Measurements from ENCODE around the gene HEXIM2.

The HEXIM2 gene

DNA sequence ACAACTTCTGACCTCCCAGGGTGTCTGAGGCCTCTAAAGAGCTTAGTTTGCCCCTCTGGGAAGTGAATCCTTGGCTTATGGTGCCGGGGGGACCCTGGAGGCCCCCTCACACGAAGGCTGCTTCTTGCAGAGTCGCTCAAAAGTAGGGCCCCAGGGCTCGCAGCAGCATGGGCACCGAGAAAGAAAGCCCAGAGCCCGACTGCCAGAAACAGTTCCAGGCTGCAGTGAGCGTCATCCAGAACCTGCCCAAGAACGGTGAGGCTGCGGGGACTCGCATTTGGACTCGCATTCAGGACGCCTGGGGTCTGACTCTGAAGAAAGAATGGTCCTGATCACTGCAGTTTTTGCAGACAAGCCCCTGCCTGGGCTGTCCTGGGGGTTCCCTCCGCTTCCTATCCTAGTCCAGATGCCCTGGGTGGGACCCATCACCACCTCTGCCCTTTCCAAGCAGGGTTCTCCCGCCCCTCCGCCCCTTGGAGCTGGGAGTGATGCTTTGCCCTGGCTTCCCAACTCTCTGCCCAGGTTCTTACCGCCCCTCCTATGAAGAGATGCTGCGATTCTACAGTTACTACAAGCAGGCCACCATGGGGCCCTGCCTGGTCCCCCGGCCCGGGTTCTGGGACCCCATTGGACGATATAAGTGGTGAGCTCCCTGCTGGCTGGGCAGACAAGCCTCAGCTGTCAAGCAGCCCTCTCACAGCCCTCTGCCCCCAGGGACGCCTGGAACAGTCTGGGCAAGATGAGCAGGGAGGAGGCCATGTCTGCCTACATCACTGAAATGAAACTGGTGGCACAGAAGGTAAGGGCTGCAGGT, 25.5 kb upstream of the HEXIM2 start:
- peak overlapping the region; percentile 79 to 99 (median 98) for H3K4me2 ChIP-seq
- peak overlapping the region; percentile 66 to 81 (median 75) for H3K9ac ChIP-seq
- TF ChIP-seq Cebpa-rat (IDR thresholded peaks at IDR 0.05) = no peak
- H3K9me3 ChIP-seq (replicated peaks in 1 of 11) = no peaks in the 10 kb centered on the region
- peaks cover 0 to 9% (median 0%) of the 10 kb centered on the region in 11 experiments; a peak in 6 of 22 replicates for H4K20me1 ChIP-seq
- H3K4me3 ChIP-seq = peak overlapping the region; percentile 60 to 74 (median 66)
- H3K27ac ChIP-seq = peak overlapping the region; percentile 48 to 79 (median 68); a peak in 21 of 22 replicates
- peaks cover 0 to 5% (median 0%) of the 10 kb centered on the region in 11 experiments; a peak in 2 of 22 replicates for H3K36me3 ChIP-seq
- H3K27me3 ChIP-seq = no peaks in the 10 kb centered on the region
- peaks cover 19 to 48% (median 41%) of the 10 kb centered on the region in 10 experiments for H3K4me1 ChIP-seq

DNA sequence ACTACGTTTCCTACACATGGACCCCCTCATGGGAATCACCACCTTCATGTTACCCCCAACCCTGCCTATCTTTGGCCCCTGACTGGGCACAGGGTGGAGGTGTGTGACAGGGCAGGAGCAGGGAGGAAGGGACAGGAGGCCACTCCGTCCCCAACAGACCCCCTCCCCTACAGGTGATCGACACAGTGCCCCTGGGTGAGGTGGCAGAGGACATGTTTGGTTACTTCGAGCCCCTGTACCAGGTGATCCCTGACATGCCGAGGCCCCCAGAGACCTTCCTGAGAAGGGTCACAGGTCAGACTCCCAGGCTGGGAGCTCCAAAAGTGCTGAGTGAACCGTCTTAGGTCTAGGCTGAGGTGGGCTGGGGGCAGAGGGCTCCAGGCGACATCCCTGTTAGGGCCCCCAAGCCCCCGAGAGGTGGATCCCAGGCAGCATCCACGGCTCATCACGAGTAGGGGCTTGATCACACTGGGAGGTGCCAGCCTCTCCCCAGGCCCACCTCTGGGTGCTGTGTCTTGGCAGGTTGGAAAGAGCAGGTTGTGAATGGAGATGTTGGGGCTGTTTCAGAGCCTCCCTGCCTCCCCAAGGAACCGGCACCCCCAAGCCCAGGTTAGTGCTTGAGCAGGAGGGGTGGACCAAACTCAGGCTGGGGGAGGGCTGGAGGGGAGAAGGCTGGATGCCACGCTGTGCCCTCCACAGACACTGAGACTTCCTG, 24.7 kb upstream of the HEXIM2 start:
- Histone ChIP-seq H3K4me3 (peak overlapping the region in 4 of 10 experiments; percentile 64 to 73 (median 69); a peak in 4 of 20 replicates), H3K9ac (peak overlapping the region; percentile 66 to 81 (median 75); a peak in 21 of 22 replicates), H3K9me3 (replicated peaks in 1 of 11) (no peaks in the 10 kb centered on the region), H3K36me3 (peaks cover 0 to 5% (median 0%) of the 10 kb centered on the region in 11 experiments; a peak in 2 of 22 replicates), H4K20me1 (peaks cover 0 to 4% (median 0%) of the 10 kb centered on the region in 11 experiments; a peak in 3 of 22 replicates), H3K4me2 (peak overlapping the region; percentile 79 to 99 (median 98)), H3K4me1 (peaks cover 13 to 45% (median 36%) of the 10 kb centered on the region in 10 experiments), H3K27me3 (no peaks in the 10 kb centered on the region), H3K27ac (peak overlapping the region in 7 of 11 experiments; percentile 67 to 79 (median 71); a peak in 13 of 22 replicates)
- no peak for TF ChIP-seq Cebpa-rat (IDR thresholded peaks at IDR 0.05)

DNA sequence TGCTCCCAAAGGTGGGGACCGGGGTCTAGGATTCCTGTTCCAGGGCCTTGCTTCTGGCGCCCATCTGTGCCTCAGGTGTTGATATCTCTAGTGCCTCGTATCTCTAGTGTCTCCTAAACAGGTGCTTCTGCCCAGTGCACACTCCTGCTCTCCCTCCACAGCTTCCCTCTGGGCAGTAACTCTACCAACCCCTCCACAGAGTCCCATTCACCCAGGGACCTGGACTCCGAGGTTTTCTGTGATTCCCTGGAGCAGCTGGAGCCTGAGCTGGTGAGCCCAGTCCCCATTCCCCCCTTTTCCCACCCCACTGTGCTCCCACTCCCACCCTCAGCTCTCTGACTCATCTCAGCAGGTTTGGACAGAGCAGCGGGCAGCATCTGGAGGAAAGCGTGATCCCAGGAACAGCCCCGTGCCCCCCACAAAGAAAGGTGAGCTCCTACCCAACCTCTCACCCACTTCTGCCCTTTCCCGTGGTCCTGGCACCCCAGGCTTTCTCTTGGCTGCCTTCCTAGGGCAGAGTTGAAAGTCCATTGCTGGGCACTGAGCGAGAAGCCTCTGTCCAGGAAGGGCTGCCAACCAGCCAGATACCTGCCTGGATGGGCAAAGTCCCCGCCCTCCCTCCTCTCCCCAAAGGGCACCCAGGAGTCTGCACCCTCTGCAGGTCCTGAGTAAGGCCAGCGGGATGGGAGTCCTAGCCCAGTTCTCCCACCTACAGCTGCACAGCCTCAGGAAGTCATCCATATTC, 23.9 kb upstream of the HEXIM2 start:
- Histone ChIP-seq H3K4me2 (peak overlapping the region in 2 of 11 experiments; percentile 97 to 98; a peak in 1 of 22 replicates), H3K4me1 (peaks cover 13 to 45% (median 36%) of the 10 kb centered on the region in 10 experiments), H3K9me3 (replicated peaks in 1 of 11) (no peaks in the 10 kb centered on the region), H3K27me3 (no peaks in the 10 kb centered on the region), H3K36me3 (peaks cover 0 to 5% (median 0%) of the 10 kb centered on the region in 11 experiments; a peak in 2 of 22 replicates), H4K20me1 (peaks cover 0 to 3% (median 0%) of the 10 kb centered on the region in 11 experiments; a peak in 1 of 22 replicates), H3K4me3 (no peak overlapping the region), H3K27ac (no peak overlapping the region), H3K9ac (0 out of 22 replicates have a peak overlapping the region, but pooled peaks of 3 of the 11 experiments have one; percentile 71 to 80 (median 73))
- no peak for TF ChIP-seq Cebpa-rat (IDR thresholded peaks at IDR 0.05)

DNA sequence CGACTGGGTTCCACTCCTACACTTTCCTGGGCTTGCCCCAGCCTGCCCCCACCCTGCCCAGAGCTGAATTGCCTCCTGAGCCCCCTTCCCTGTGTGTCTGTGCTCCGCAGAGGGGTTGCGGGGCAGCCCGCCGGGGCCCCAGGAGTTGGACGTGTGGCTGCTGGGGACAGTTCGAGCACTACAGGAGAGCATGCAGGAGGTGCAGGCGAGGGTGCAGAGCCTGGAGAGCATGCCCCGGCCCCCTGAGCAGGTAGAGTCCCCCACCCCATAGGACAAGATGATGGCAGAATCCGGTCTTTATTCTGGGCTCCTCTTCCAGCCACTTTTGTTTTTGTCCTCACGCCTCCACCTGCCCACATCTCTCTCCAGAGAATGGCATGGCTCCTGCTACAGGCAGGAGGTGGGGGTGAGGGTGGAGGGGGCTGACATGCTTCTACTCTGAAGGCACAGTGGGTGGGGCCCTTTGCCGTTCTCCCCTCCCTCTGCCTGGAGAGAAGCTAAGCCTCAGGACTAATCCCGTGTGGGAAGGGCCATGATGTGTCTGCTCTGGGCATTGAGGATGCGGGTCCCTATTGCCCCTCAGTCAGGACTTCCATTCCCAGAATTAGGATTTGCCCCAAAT, 22.7 kb upstream of the HEXIM2 start:
- TF ChIP-seq Cebpa-rat (IDR thresholded peaks at IDR 0.05) = no peak
- Histone ChIP-seq H3K27ac (no peak overlapping the region), H3K4me1 (peaks cover 22 to 54% (median 45%) of the 10 kb centered on the region in 10 experiments), H3K9me3 (replicated peaks in 1 of 11) (no peaks in the 10 kb centered on the region), H4K20me1 (peaks cover 0 to 5% (median 0%) of the 10 kb centered on the region in 11 experiments; a peak in 1 of 22 replicates), H3K4me3 (no peak overlapping the region), H3K27me3 (no peaks in the 10 kb centered on the region), H3K4me2 (peak overlapping the region in 7 of 11 experiments; percentile 10 to 40 (median 34); a peak in 5 of 22 replicates), H3K9ac (peak overlapping the region in 3 of 11 experiments; percentile 7 to 24 (median 14); a peak in 1 of 22 replicates), H3K36me3 (peaks cover 0 to 5% (median 0%) of the 10 kb centered on the region in 11 experiments; a peak in 2 of 22 replicates)

DNA sequence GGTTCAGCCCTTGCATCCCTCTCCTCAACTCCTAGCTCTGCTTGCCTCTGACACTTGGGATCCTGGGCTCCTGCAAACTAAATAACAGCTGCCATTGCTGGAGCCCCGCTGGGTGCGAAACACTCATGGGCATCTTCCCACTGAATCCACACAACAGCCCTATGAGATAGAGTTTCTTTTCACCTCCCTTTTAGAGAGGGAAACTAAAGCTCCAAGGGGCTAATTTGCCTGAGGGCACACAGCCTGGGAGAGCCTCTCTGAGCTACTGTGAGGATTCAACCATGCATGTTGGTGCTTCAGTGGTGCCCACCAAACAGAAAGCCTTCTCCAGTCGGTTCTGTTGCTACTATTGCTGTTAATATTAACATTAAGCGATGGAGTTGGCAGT, 22.1 kb upstream of the HEXIM2 start:
- Histone ChIP-seq H3K27me3 (no peaks in the 10 kb centered on the region), H3K9me3 (replicated peaks in 1 of 11) (no peaks in the 10 kb centered on the region), H3K4me2 (peak overlapping the region in 8 of 11 experiments; percentile 10 to 40 (median 34); a peak in 13 of 22 replicates), H3K9ac (peak overlapping the region in 3 of 11 experiments; percentile 7 to 24 (median 14); a peak in 4 of 22 replicates), H3K27ac (peak overlapping the region in 1 of 11 experiments; percentile 21; a peak in 1 of 22 replicates), H3K4me1 (peaks cover 27 to 59% (median 50%) of the 10 kb centered on the region in 10 experiments), H4K20me1 (peaks cover 0 to 5% (median 0%) of the 10 kb centered on the region in 11 experiments; a peak in 1 of 22 replicates), H3K36me3 (peaks cover 0 to 5% (median 0%) of the 10 kb centered on the region in 11 experiments; a peak in 2 of 22 replicates), H3K4me3 (no peak overlapping the region)
- no peak for TF ChIP-seq Cebpa-rat (IDR thresholded peaks at IDR 0.05)

DNA sequence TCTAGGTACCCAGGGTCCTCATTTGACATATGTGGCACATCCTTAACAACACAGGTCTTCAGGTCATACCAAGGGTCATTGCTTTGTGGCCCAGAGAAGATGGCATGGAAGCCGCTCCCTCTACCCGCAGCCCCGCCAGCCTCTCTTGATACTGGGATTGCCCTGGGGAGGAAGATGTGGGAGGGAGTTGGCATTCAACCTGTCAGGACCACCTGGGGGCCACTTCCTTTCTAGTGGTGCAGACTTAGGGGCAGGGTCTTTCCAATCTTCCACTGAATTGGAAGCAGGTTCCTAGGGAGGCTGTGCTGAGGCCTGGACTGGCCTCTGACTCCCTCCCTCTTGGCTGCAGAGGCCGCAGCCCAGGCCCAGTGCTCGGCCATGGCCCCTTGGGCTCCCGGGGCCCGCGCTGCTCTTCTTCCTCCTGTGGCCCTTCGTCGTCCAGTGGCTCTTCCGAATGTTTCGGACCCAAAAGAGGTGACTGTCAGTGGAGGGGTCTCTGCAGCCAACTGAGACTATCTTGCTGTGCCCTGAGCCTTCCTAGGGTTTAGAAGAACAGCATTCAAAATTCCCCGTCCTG, 18.5 kb upstream of the HEXIM2 start:
- Histone ChIP-seq H3K27me3 (no peaks in the 10 kb centered on the region), H3K9ac (peak overlapping the region; percentile 75 to 86 (median 80); a peak in 17 of 22 replicates), H3K9me3 (replicated peaks in 1 of 11) (no peaks in the 10 kb centered on the region), H4K20me1 (peaks cover 0 to 5% (median 0%) of the 10 kb centered on the region in 11 experiments; a peak in 1 of 22 replicates), H3K4me2 (peak overlapping the region; percentile 84 to 99 (median 95)), H3K4me1 (peaks cover 40 to 67% (median 59%) of the 10 kb centered on the region in 10 experiments), H3K27ac (peak overlapping the region; percentile 28 to 97 (median 85); a peak in 18 of 22 replicates), H3K4me3 (peak overlapping the region in 8 of 10 experiments; percentile 54 to 68 (median 58); a peak in 9 of 20 replicates), H3K36me3 (peaks cover 0 to under 1% (median 0%) of the 10 kb centered on the region in 11 experiments; a peak in 2 of 22 replicates)
- no peak for TF ChIP-seq Cebpa-rat (IDR thresholded peaks at IDR 0.05)

DNA sequence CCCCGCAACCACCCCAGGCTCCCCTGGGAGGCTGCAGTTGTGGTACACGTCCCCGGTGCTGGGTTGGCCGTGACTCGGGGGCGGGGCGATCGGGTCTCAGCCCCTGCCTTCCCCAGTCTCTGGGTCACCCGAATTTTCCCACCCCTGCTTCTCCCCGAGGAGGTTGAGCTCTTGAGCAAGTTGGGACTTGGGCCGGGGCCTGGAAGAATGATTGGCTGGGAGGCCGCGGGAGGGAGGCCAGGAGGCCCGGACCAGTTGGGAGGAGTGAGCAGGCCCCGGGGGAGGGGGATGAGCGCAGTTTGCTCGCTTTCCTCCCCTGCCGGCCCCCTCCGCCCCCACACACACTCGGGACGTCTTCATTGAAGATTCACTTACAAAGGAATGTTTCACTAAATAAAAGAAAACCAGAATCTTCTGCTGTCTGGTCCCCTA, 17.9 kb upstream of the HEXIM2 start:
- Histone ChIP-seq H3K4me2 (peak overlapping the region; percentile 84 to 99 (median 95)), H3K27me3 (no peaks in the 10 kb centered on the region), H4K20me1 (peaks cover 0 to 9% (median 3%) of the 10 kb centered on the region in 11 experiments; a peak in 17 of 22 replicates), H3K4me1 (peaks cover 40 to 66% (median 59%) of the 10 kb centered on the region in 10 experiments), H3K9me3 (replicated peaks in 1 of 11) (no peaks in the 10 kb centered on the region), H3K9ac (peak overlapping the region; percentile 75 to 86 (median 80)), H3K36me3 (no peaks in the 10 kb centered on the region), H3K4me3 (peak overlapping the region; percentile 41 to 68 (median 57)), H3K27ac (peak overlapping the region; percentile 71 to 97 (median 85))
- TF ChIP-seq Cebpa-rat (IDR thresholded peaks at IDR 0.05) = no peak

Data from BLaER1 treated with 17β-estradiol and CSF1 and Interleukin-3, amounts not matched to agents 10 nM and 100 nM (cell line).